GM12875 (cell line): Measurements from ENCODE around the gene HDAC4.

ENCODE experiments used
- H3K4me3 ChIP-seq: one replicate; pipeline ENCODE4 v1.5.1; 2011; ENCODE audit warnings: low read depth, low read length, control low read depth
- TF ChIP-seq, protein P1 (sequence below): IDR thresholded peaks from 2 replicates; pipeline ENCODE4 v1.5.1; 2011; ENCODE audit warnings: low read depth, mild to moderate bottlenecking, control low read depth, inconsistent platforms, low read length, moderate library complexity, borderline replicate concordance; ENCODE audit not compliant: insufficient read depth

The HDAC4 gene

GRCh38 chr2:239143858-239144712, 256.7 kb downstream of the HDAC4 start:
- no peak overlapping the region for H3K4me3 ChIP-seq
- TF ChIP-seq, protein P1, sequence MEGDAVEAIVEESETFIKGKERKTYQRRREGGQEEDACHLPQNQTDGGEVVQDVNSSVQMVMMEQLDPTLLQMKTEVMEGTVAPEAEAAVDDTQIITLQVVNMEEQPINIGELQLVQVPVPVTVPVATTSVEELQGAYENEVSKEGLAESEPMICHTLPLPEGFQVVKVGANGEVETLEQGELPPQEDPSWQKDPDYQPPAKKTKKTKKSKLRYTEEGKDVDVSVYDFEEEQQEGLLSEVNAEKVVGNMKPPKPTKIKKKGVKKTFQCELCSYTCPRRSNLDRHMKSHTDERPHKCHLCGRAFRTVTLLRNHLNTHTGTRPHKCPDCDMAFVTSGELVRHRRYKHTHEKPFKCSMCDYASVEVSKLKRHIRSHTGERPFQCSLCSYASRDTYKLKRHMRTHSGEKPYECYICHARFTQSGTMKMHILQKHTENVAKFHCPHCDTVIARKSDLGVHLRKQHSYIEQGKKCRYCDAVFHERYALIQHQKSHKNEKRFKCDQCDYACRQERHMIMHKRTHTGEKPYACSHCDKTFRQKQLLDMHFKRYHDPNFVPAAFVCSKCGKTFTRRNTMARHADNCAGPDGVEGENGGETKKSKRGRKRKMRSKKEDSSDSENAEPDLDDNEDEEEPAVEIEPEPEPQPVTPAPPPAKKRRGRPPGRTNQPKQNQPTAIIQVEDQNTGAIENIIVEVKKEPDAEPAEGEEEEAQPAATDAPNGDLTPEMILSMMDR: peak; percentile 84

GRCh38 chr2:239142806-239143205, 258.0 kb downstream of the HDAC4 start:
- H3K4me3 ChIP-seq: no peak overlapping the region
- TF ChIP-seq, protein P1: no peak

DNA sequence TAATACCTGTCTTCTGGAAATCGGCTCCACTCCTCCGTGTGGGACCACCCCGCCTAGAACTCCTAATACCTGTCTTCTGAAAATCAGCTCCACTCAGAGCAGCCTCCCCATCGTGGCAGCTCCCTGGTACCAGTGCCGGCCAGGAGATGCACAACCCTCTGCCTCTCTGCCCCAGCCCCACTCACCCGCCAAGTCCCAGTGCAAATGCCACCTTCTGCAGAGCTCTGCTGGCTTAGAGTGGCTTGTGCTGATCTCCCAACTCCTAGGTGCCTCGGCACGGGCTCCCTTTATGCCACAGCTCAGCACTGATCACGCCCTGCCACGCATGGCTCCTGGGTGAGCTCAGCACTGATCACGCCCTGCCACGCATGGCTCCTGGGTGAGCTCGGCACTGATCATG, 258.5 kb downstream of the HDAC4 start:
- H3K4me3 ChIP-seq: no peak overlapping the region
- TF ChIP-seq, protein P1: no peak

GRCh38 chr2:239141021-239141760, 259.6 kb downstream of the HDAC4 start:
- H3K4me3 ChIP-seq: no peak overlapping the region
- TF ChIP-seq, protein P1: no peak

GRCh38 chr2:239140346-239141020, 260.3 kb downstream of the HDAC4 start:
- TF ChIP-seq, protein P1: no peak
- no peak overlapping the region for H3K4me3 ChIP-seq

DNA sequence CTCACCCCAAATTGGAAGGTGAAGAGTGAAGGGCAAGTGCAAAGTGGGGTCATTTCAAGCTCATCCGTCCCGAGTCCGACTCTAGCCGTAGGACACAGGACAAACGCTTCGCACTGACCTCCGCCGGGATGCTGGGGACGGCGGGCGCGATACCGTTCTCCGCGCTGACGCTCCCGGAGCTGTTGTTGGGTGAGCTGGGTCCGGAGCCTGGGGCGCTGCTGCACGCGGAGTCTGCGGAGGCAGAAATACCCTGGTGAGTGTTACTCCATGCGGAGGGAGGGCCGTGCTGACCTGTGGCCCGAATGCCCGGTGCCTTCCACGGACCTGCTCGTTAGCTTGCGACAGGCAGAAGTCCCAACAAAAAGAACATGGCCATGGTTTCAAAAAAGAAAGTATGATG, 261.3 kb downstream of the HDAC4 start:
- TF ChIP-seq, protein P1: no peak
- H3K4me3 ChIP-seq: no peak overlapping the region

DNA sequence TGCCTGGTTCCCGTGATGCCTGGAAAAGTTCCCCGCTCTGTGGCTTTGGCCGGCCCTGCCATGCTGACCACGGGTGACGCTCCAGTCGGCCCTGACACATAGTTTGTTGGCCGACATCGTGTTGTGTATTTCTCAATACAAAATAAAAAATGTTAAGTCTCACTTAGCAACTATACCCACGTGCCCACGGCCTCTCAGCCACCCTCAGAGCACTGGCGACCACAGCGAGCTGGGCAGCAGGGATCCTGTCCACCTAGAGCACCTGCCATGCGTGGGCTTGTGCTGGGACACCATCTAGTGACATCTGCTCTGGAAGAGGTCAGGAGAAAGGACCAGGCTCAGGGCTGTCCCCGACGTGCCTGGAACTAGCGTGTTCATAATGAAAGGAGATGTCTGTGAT, 261.7 kb downstream of the HDAC4 start:
- TF ChIP-seq, protein P1: no peak
- H3K4me3 ChIP-seq: no peak overlapping the region
